Measurements from ENCODE around the gene TRPM3.

Gene TRPM3

GRCh38 chr9:70554881-70555280 lies 566.5 kb downstream of the TRPM3 start:
- no peak for DNase-seq (ENCODE audit: extremely low read depth, low read depth)
- no peak for TF ChIP-seq CTCF (IDR thresholded peaks at IDR 0.05; ENCODE audit: low read depth, low read length)

- no peak for TF ChIP-seq CTCF (IDR thresholded peaks at IDR 0.05; ENCODE audit: low read depth, low read length)
- no peak for DNase-seq (ENCODE audit: extremely low read depth, low read depth)
Measured at GRCh38 chr9:70553707-70554673, 567.4 kb downstream of the TRPM3 start.

GRCh38 chr9:70552561-70552960 lies 568.9 kb downstream of the TRPM3 start:
- no peak for TF ChIP-seq CTCF (IDR thresholded peaks at IDR 0.05; ENCODE audit: low read depth, low read length)

GRCh38 chr9:70551801-70552200 lies 569.6 kb downstream of the TRPM3 start:
- DNase-seq (ENCODE audit: extremely low read depth, low read depth), result no peak
- no peak for TF ChIP-seq CTCF (IDR thresholded peaks at IDR 0.05; ENCODE audit: low read depth, low read length)

More at GRCh38 chr9:70552561-70552960, 568.9 kb downstream of the TRPM3 start:
- DNase-seq (ENCODE audit: extremely low read depth, low read depth), result no peak

- TF ChIP-seq CTCF (IDR thresholded peaks at IDR 0.05; ENCODE audit: low read depth, low read length), result no peak
Measured at GRCh38 chr9:70551396-70551795, 570.0 kb downstream of the TRPM3 start.

GRCh38 chr9:70549926-70550325 lies 571.5 kb downstream of the TRPM3 start:
- TF ChIP-seq CTCF (IDR thresholded peaks at IDR 0.05; ENCODE audit: low read depth, low read length), result no peak
- DNase-seq (ENCODE audit: extremely low read depth, low read depth), result no peak

More at GRCh38 chr9:70551396-70551795, 570.0 kb downstream of the TRPM3 start:
- DNase-seq (ENCODE audit: extremely low read depth, low read depth), result no peak

- DNase-seq (ENCODE audit: extremely low read depth, low read depth), result no peak
- no peak for TF ChIP-seq CTCF (IDR thresholded peaks at IDR 0.05; ENCODE audit: low read depth, low read length)
Measured at GRCh38 chr9:70542311-70542931, 579.0 kb downstream of the TRPM3 start.
